NCI-H1694 treated with DMSO at 0.1 percent for 48 hours (cell line): ENCODE measurements around the gene DOCK8.
"Not testable (repeated sequence)": the region's sequence is repeated elsewhere in the genome, so short reads cannot be mapped to it uniquely, and the experiment has no call there.

Experiments used
- DNase-seq: peaks from one replicate; lab custom pipeline; 2025; lab: John Stamatoyannopoulos, UW

DOCK8 gene

GRCh38 chr9:224582-225520 lies 10.2 kb downstream of the DOCK8 start:
- no peak for DNase-seq

GRCh38 chr9:227860-228259 lies 13.2 kb downstream of the DOCK8 start:
- DNase-seq = no peak

GRCh38 chr9:228929-229695 lies 14.4 kb downstream of the DOCK8 start:
- no peak for DNase-seq

GRCh38 chr9:231625-232024 lies 17.0 kb downstream of the DOCK8 start:
- DNase-seq = not testable (repeated sequence)

- not testable (repeated sequence) for DNase-seq
Observed at GRCh38 chr9:233708-234107, 19.0 kb downstream of the DOCK8 start.

GRCh38 chr9:237141-237857 lies 22.6 kb downstream of the DOCK8 start:
- no peak for DNase-seq

- no peak for DNase-seq
Observed at GRCh38 chr9:237858-238345, 23.2 kb downstream of the DOCK8 start.

GRCh38 chr9:242461-243080 lies 27.9 kb downstream of the DOCK8 start:
- no peak for DNase-seq

GRCh38 chr9:248278-248961 lies 33.8 kb downstream of the DOCK8 start:
- no peak for DNase-seq

- DNase-seq = no peak
Observed at GRCh38 chr9:249025-249424, 34.4 kb downstream of the DOCK8 start.

GRCh38 chr9:250039-250438 lies 35.4 kb downstream of the DOCK8 start:
- no peak for DNase-seq

GRCh38 chr9:250625-251024 lies 36.0 kb downstream of the DOCK8 start:
- no peak for DNase-seq

- no peak for DNase-seq
Observed at GRCh38 chr9:251398-251797, 36.7 kb downstream of the DOCK8 start.

GRCh38 chr9:253539-253938 lies 38.9 kb downstream of the DOCK8 start:
- no peak for DNase-seq

GRCh38 chr9:254516-254915 lies 39.9 kb downstream of the DOCK8 start:
- DNase-seq = no peak

- no peak for DNase-seq
Observed at GRCh38 chr9:257957-258356, 43.3 kb downstream of the DOCK8 start.

GRCh38 chr9:259405-260404 lies 45.0 kb downstream of the DOCK8 start:
- no peak for DNase-seq

- no peak for DNase-seq
Observed at GRCh38 chr9:264231-264630, 49.6 kb downstream of the DOCK8 start.

GRCh38 chr9:265209-265870 lies 50.7 kb downstream of the DOCK8 start:
- DNase-seq = no peak
